Thoracic aorta (tissue), 2 donors: ENCODE measurements around the gene TNFRSF19. TPM values are rescaled to one million over a fixed set of nuclear protein-coding genes. Genes with fewer than 3 reads are reported as not detected.

Source experiments
- ATAC-seq: fragments of 150-250 bp; one replicate; pipeline ENCODE4 v1.8.0; 2017; ENCODE audit warnings: low read depth; ENCODE audit not compliant: insufficient number of reproducible peaks, low FRiP score
- DNase-seq: peaks from one replicate; pipeline ENCODE4 v3.0.0-alpha.2; 2020; ENCODE audit warnings: low spot score
- H3K27ac ChIP-seq, 2 donors: fragments of 200-600 bp; sonication (generic); 1 replicate in 1 of 2; 2 replicates in 1 of 2; pipeline ENCODE4 v1.5.1; 2016; ENCODE audit warnings: mild to moderate bottlenecking in 2 of 2, moderate library complexity in 2 of 2
- H3K27me3 ChIP-seq: fragments of 200-600 bp; sonication (generic); replicated peaks from 2 replicates; pipeline ENCODE4 v1.6.0; 2016; ENCODE audit warnings: mild to moderate bottlenecking; ENCODE audit not compliant: insufficient read depth
- H3K36me3 ChIP-seq: fragments of 200-600 bp; sonication (generic); one replicate; pipeline ENCODE4 v1.5.1; 2016
- H3K4me1 ChIP-seq, 2 donors: fragments of 200-600 bp; sonication (generic); 1 replicate in 1 of 2; 2 replicates in 1 of 2; pipeline versions ENCODE4 v1.5.1 to v1.6.0; 2016; ENCODE audit warnings: low read depth in 2 of 2, mild to moderate bottlenecking in 1 of 2; ENCODE audit not compliant: control insufficient read depth in 1 of 2
- H3K4me3 ChIP-seq: fragments of 200-600 bp; sonication (generic); 2 replicates; pipeline ENCODE4 v1.5.1; 2016; ENCODE audit warnings: mild to moderate bottlenecking
- H3K9me3 ChIP-seq: fragments of 200-600 bp; sonication (generic); 2 replicates; pipeline ENCODE4 v1.5.1; 2016
- CTCF ChIP-seq: fragments of 200-600 bp; sonication (generic); IDR thresholded peaks from one replicate; pipeline ENCODE4 v1.5.1; 2019; ENCODE audit warnings: antibody characterized with exemption
- total RNA-seq, 2 donors: library from RNA; depleted of rRNA; stranded (reverse); fragments of >200 nt; gene quantifications; one replicate each; pipeline versions ENCODE4 v1.1.0 to v1.2.3, GENCODE V29; 2016

TNFRSF19 gene
- total RNA-seq, 2 donors from 2014 or later = 1.4 to 7.6 TPM

GRCh38 chr13:23699271-23699670, 129.1 kb downstream of the TNFRSF19 start:
- Histone ChIP-seq H3K27ac (no peak overlapping the region), H3K4me1 (no peaks in the 10 kb centered on the region), H3K36me3 (no peaks in the 10 kb centered on the region), H3K27me3 (no peaks in the 10 kb centered on the region), H3K4me3 (no peak overlapping the region), H3K9me3 (no peaks in the 10 kb centered on the region)
- no peak for TF ChIP-seq CTCF
- ATAC-seq (no peak), DNase-seq (no peak)

- no peak for DNase-seq
- TF ChIP-seq CTCF = no peak
Observed at GRCh38 chr13:23701186-23701585, 131.0 kb downstream of the TNFRSF19 start.

GRCh38 chr13:23701636-23702035, 131.4 kb downstream of the TNFRSF19 start:
- Histone ChIP-seq H3K27ac (no peak overlapping the region), H3K27me3 (no peaks in the 10 kb centered on the region), H3K4me1 (no peaks in the 10 kb centered on the region), H3K9me3 (no peaks in the 10 kb centered on the region), H3K36me3 (no peaks in the 10 kb centered on the region), H3K4me3 (no peak overlapping the region)
- no peak for TF ChIP-seq CTCF
- ATAC-seq (no peak), DNase-seq (no peak)

More at GRCh38 chr13:23701186-23701585, 131.0 kb downstream of the TNFRSF19 start:
- ATAC-seq = no peak
- H3K27ac ChIP-seq = no peak overlapping the region
- no peaks in the 10 kb centered on the region for H3K27me3 ChIP-seq
- no peak overlapping the region for H3K4me3 ChIP-seq
- H3K4me1 ChIP-seq = no peaks in the 10 kb centered on the region
- no peaks in the 10 kb centered on the region for H3K36me3 ChIP-seq
- no peaks in the 10 kb centered on the region for H3K9me3 ChIP-seq

GRCh38 chr13:23703246-23703860, 133.1 kb downstream of the TNFRSF19 start:
- no peak for DNase-seq
- no peak overlapping the region for H3K4me3 ChIP-seq
- H3K9me3 ChIP-seq = no peaks in the 10 kb centered on the region
- H3K4me1 ChIP-seq = no peaks in the 10 kb centered on the region
- no peaks in the 10 kb centered on the region for H3K27me3 ChIP-seq
- no peak for TF ChIP-seq CTCF
- ATAC-seq = no peak
- H3K36me3 ChIP-seq = no peaks in the 10 kb centered on the region
- H3K27ac ChIP-seq = no peak overlapping the region

- H3K27me3 ChIP-seq = no peaks in the 10 kb centered on the region
- H3K36me3 ChIP-seq = no peaks in the 10 kb centered on the region
- no peak overlapping the region for H3K27ac ChIP-seq
- no peak for DNase-seq
- no peaks in the 10 kb centered on the region for H3K9me3 ChIP-seq
- no peaks in the 10 kb centered on the region for H3K4me1 ChIP-seq
- no peak for ATAC-seq
- no peak overlapping the region for H3K4me3 ChIP-seq
- no peak for TF ChIP-seq CTCF
Observed at GRCh38 chr13:23705583-23705982, 135.4 kb downstream of the TNFRSF19 start.
